ENCODE results near the gene FAM120B.
"Not testable (repeated sequence)": the region's sequence is repeated elsewhere in the genome, so short reads cannot be mapped to it uniquely, and the experiment has no call there.

FAM120B gene

GRCh38 chr6:170306324-170307079 is at the start of gene FAM120B:
Gene FAM120B, plus strand, starts transcription at chr6:170306758. Its CDS starts 10,633 bp downstream, at chr6:170317391.
- DNase-seq (ENCODE audit: low spot score) = peak; percentile 94

- DNase-seq (ENCODE audit: low spot score) = no peak
These were observed 49.2 kb upstream of the FAM120B start for GRCh38 chr6:170257376-170257775.

- no peak for DNase-seq (ENCODE audit: low spot score)
These were observed 48.2 kb upstream of the FAM120B start for GRCh38 chr6:170258407-170258806.

- no peak for DNase-seq (ENCODE audit: low spot score)
These were observed 47.3 kb upstream of the FAM120B start for GRCh38 chr6:170259278-170259677.

GRCh38 chr6:170260686-170261085 is 45.9 kb upstream of the FAM120B start:
- DNase-seq (ENCODE audit: low spot score) = no peak

GRCh38 chr6:170261643-170262488 is 44.7 kb upstream of the FAM120B start:
- no peak for DNase-seq (ENCODE audit: low spot score)

- DNase-seq (ENCODE audit: low spot score) = no peak
These were observed 44.0 kb upstream of the FAM120B start for GRCh38 chr6:170262489-170263088.

GRCh38 chr6:170263410-170263809 is 43.1 kb upstream of the FAM120B start:
- DNase-seq (ENCODE audit: low spot score) = no peak

GRCh38 chr6:170264086-170264485 is 42.5 kb upstream of the FAM120B start:
- DNase-seq (ENCODE audit: low spot score) = no peak

- DNase-seq (ENCODE audit: low spot score) = not testable (repeated sequence)
These were observed 41.9 kb upstream of the FAM120B start for GRCh38 chr6:170264644-170265043.

GRCh38 chr6:170265655-170266054 is 40.9 kb upstream of the FAM120B start:
- no peak for DNase-seq (ENCODE audit: low spot score)

GRCh38 chr6:170266061-170266825 is 40.3 kb upstream of the FAM120B start:
- DNase-seq (ENCODE audit: low spot score) = no peak

GRCh38 chr6:170267688-170268087 is 38.9 kb upstream of the FAM120B start:
- no peak for DNase-seq (ENCODE audit: low spot score)

GRCh38 chr6:170268216-170269129 is 38.1 kb upstream of the FAM120B start:
- DNase-seq (ENCODE audit: low spot score) = no peak

- DNase-seq (ENCODE audit: low spot score) = no peak
These were observed 37.3 kb upstream of the FAM120B start for GRCh38 chr6:170269151-170269845.

GRCh38 chr6:170269846-170270541 is 36.6 kb upstream of the FAM120B start:
- no peak for DNase-seq (ENCODE audit: low spot score)

- DNase-seq (ENCODE audit: low spot score) = no peak
These were observed 35.5 kb upstream of the FAM120B start for GRCh38 chr6:170270984-170271593.

GRCh38 chr6:170271771-170272314 is 34.7 kb upstream of the FAM120B start:
- no peak for DNase-seq (ENCODE audit: low spot score)
